Islet precursor cell (in vitro differentiated cells): ENCODE data around the gene CORO1C.
"Not testable (repeated sequence)": the region's sequence is repeated elsewhere in the genome, so short reads cannot be mapped to it uniquely, and the experiment has no call there.

Experiments
- DNase-seq: peaks from one replicate; pipeline ENCODE4 v3.0.0-alpha.2; 2018

The CORO1C gene

GRCh38 chr12:108633081-108633533, 98.2 kb downstream of the CORO1C start:
- no peak for DNase-seq

- DNase-seq = not testable (repeated sequence)
Measured at GRCh38 chr12:108631261-108631660, 100.1 kb downstream of the CORO1C start.

GRCh38 chr12:108630481-108631207, 100.7 kb downstream of the CORO1C start:
- peak; percentile 73 for DNase-seq

- DNase-seq = peak; percentile 90
Measured at GRCh38 chr12:108629824-108630476, 101.4 kb downstream of the CORO1C start.

- no peak for DNase-seq
Measured at GRCh38 chr12:108629151-108629550, 102.2 kb downstream of the CORO1C start.

- DNase-seq = no peak
Measured at GRCh38 chr12:108627134-108627920, 104.0 kb downstream of the CORO1C start.

- DNase-seq = no peak
Measured at GRCh38 chr12:108625228-108625627, 106.1 kb downstream of the CORO1C start.

- no peak for DNase-seq
Measured at GRCh38 chr12:108623577-108623976, 107.7 kb downstream of the CORO1C start.

DNA sequence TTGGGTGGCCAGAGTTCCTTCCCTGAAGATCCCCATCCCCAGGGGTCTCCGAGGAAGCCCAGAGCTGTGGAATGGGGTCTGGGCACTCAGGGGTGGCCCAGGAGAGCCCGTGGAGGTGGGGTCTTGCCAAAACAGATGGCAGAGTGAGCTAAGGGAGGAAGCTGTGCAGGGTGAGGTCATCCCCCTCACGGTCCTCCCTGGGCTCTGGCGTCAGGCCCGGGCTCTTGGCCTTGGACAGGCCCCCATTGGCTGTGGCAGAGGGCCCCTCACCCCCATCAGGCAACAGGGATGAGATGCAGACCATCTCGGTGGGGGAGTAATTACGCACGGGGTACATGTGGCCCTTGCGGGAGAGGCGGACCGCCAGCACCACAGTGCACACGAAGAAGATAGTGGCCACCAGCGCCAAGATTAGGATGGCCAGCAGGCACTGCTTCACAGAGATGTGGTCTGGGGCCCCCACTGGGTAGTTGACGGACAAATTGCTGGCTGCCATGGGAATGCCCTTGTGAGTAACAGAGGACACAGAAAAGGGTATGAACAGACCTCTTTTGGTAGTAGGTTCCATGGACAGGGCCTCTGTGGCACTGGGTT, 108.3 kb downstream of the CORO1C start:
- no peak for DNase-seq

DNA sequence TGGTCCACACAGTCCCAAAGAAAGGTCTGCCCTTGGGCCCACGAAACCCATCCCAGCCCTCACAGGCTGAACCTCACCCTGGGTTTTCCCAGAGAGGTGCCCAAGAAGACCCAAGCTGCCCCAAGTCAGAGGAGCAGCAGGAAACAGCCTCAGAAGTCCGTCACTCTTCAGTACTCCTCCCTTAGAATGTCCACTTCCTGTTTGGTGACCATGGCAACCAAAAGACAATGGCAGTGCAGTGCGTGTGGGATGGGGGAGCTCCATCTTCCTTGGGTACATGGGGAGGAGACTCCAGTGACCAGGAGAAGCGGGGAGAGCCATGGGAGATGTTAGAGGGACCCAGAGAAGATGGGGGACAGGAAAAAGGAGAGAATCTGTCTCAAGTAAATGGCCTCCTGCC, 108.9 kb downstream of the CORO1C start:
- no peak for DNase-seq

DNA sequence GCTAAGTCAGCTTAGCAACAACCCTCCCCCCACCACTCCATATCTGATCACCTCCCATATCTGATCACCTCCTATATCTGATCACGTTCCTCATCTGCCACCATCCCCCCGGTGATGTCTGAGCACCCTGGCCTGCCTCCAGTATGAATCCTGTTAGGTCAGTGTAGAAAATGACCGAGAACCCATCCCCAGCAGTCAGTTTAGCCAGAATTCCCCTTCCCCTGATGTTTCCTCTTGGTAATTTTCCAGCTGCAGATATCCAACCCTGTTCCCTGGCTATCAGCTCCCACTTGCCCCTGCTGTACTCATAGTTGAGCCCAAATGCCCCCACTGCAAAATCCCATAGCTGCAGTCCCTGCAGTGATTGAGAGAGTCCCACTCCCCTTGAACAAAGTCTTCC, 110.2 kb downstream of the CORO1C start:
- no peak for DNase-seq

GRCh38 chr12:108620236-108620879, 111.0 kb downstream of the CORO1C start:
- DNase-seq = no peak

DNA sequence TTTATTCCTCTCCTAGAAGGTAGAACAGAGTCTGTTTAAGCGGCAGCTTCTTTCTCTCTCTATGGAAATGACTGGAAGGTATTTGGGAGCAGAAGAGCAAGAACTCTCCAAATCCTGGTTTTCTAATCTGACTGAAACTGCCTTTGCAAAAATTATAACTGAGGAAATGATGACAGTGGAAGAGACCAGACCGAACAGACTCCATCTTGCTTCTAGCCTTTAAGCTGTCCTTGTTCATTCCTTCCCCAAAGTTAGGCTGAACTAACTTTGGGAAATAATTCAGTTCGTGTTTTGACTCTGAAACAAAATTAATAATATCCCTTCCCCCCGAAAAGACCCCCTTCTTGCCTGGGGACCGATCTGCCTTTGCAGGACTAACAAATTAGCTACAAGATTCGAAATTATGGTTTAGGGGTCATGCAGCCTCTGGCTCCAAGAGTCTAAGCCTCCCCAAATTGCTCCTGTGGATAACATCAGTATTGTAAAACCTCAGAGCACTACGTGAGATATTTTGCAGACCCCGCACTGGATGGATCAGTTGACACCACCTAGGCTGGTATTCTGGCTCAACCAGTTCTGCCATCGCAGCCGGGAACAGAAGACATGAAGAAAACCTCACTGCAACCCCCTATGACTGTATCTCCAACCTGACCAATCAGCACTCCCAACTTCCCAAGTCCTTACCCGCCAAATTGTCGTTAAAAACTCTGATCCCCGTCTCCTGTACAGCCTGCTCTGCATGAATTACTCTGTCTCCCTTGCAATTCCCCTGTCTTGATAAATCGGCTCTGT, 111.8 kb downstream of the CORO1C start:
- DNase-seq = peak; percentile 91

- DNase-seq = not testable (repeated sequence)
Measured at GRCh38 chr12:108618953-108619274, 112.4 kb downstream of the CORO1C start.

- peak; percentile 95 for DNase-seq
Measured at GRCh38 chr12:108618079-108618952, 113.0 kb downstream of the CORO1C start.

DNA sequence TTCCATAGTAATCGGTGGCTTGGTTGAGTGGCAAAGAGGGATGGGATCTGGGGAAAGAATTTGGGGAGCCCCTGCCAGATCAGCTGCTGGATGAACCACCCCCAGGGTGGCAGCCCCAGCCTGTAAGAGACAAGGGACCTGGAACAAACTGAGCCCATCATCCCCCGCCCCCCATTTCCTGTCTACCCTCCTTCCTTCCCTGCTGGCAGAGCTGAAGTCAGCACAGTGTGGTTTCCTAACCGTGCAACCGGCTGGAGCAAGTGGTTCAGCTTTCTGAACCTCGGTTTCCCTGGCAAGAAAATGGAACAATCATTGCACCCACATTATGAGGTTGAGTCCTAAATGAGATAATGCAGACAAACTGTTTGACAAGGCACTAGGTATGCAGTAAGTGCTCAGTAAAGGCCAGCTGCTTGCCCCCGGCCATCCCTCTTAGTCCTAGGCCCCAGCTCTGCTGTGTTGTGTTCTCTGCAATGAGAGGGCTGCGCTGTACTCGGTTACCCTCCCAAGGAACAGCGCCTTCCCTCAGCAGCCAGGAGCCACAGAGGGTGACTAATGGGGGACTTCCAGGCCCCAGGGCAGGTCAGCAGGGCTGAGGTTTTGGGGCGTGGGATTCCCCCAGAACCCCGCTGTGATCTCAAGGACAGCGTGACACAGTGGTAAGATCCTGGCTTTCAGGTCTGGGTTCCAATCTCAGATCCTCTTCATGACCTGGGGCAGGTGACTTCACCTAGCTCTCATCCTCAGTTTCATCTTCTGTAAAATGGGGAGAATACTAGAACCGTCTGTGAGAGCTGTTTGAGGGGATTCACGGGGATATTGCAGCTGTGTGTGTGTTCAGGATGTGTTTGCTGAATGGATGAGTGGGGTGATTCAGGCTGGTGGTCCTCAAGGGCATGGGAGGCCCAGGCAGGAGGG, 114.1 kb downstream of the CORO1C start:
- DNase-seq = no peak

DNA sequence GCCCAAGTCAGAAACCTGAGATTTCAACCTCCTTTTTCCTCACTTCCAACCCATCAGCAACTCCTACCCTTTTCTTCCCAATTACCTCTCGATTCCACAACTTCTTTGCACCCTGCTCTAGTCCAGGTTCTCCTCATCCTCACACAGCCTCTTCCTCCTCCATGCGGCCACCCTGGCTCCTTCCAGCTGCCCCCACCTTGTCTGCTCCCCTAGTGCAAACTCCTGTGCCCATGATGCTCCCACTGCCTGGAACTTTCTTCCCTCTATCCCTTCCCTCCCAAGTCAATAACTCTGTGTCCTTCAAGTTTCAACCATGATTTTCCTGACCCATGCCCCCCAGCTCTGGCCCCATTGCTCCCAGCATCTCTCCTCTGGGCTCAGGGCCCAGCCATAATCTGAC, 115.0 kb downstream of the CORO1C start:
- no peak for DNase-seq

- no peak for DNase-seq
Measured at GRCh38 chr12:108615918-108616317, 115.4 kb downstream of the CORO1C start.

- DNase-seq = no peak
Measured at GRCh38 chr12:108614639-108615038, 116.7 kb downstream of the CORO1C start.

- no peak for DNase-seq
Measured at GRCh38 chr12:108614041-108614440, 117.3 kb downstream of the CORO1C start.
